ENCODE measurements around the gene RAG1. TPM values are rescaled to one million over a fixed set of nuclear protein-coding genes. Genes with fewer than 3 reads are reported as not detected.

Gene RAG1
- polyA plus RNA-seq, 1 experiment: 0.10 TPM

DNA sequence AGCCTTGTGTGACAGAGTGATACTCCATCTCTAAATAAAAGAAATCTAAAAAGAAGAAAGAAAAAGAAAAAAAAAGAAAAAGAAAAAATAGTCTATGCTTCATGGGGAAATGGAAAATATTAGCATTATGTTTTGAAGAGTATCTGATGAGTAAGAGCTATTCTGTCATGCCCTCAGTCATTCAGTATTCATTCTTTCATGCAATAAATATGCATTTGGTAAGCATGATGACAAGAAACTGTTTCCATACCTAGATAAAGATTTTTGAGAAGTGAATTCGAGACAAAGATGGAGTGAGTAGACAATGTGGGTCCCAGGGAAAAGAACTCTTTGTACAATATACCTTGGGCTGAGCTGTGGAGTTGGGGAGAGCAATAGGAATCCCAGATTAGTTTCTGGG is 20.3 kb downstream of the RAG1 start:
- ChIA-PET POLR2A (no interaction called here), CTCF (interaction anchor here (1.2 to 2.3 kb wide), 2 partner anchors 24 to 83 kb away, joined by 3 to 10 read pairs; no protein-coding TSS in a partner anchor)
- Histone ChIP-seq H3K4me3 (ENCODE audit: low read depth, low read length) (no peak overlapping the region), H3K36me3 (ENCODE audit: control insufficient read depth, insufficient read depth, low read length) (no peaks in the 10 kb centered on the region), H3K27me3 (ENCODE audit: control insufficient read depth, insufficient read depth, low read length) (no peaks in the 10 kb centered on the region)
- TF ChIP-seq, protein P1, sequence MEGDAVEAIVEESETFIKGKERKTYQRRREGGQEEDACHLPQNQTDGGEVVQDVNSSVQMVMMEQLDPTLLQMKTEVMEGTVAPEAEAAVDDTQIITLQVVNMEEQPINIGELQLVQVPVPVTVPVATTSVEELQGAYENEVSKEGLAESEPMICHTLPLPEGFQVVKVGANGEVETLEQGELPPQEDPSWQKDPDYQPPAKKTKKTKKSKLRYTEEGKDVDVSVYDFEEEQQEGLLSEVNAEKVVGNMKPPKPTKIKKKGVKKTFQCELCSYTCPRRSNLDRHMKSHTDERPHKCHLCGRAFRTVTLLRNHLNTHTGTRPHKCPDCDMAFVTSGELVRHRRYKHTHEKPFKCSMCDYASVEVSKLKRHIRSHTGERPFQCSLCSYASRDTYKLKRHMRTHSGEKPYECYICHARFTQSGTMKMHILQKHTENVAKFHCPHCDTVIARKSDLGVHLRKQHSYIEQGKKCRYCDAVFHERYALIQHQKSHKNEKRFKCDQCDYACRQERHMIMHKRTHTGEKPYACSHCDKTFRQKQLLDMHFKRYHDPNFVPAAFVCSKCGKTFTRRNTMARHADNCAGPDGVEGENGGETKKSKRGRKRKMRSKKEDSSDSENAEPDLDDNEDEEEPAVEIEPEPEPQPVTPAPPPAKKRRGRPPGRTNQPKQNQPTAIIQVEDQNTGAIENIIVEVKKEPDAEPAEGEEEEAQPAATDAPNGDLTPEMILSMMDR (IDR thresholded peaks at IDR 0.05; ENCODE audit: insufficient read depth, low read depth, low read length): no peak
- no peak for DNase-seq (ENCODE audit: low read depth)

DNA sequence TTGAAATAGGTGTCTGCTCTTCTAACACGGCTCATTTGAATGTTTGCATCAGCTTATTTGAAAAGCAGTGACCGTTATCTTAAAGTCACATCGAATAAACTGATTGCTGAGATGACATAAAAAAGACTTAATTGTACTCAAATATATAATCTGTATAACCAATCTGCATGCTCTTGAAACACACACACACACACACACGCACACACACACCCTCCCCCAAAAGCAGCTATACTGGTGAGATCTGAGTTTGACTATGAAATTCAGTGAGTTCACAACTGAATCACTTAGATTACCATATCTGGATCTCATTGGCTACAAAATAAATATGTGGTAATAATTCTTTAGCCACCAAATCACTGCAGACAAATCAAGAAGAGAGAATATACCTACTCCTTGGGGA is 22.7 kb downstream of the RAG1 start:
- TF ChIP-seq, protein P1 (IDR thresholded peaks at IDR 0.05; ENCODE audit: insufficient read depth, low read depth, low read length): no peak
- Histone ChIP-seq H3K4me3 (ENCODE audit: low read depth, low read length) (no peak overlapping the region), H3K36me3 (ENCODE audit: control insufficient read depth, insufficient read depth, low read length) (no peaks in the 10 kb centered on the region), H3K27me3 (ENCODE audit: control insufficient read depth, insufficient read depth, low read length) (no peaks in the 10 kb centered on the region)
- CTCF ChIA-PET: no interaction called here
- DNase-seq (ENCODE audit: low read depth): no peak
- POLR2A ChIA-PET: no interaction called here

DNA sequence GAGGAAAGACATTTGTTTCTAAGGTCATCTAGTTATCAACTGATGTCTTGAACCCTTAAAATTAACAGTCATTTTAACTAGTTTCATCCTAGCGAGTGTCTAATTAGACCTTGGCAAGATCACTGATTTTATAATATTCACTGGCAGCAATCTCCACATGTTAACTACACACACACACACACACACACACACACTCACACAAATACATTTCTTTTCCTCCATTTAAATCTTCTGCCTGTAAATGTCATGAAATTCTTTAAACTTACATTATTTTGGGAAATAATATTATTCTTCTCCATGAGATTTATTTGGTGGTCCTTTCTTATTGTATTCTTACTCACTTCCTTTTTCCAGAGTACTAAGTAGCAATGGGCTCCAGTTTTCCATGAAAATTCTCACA is 23.6 kb downstream of the RAG1 start:
- TF ChIP-seq, protein P1 (IDR thresholded peaks at IDR 0.05; ENCODE audit: insufficient read depth, low read depth, low read length): no peak
- H3K4me3 ChIP-seq (ENCODE audit: low read depth, low read length): no peak overlapping the region
- no peaks in the 10 kb centered on the region for H3K36me3 ChIP-seq (ENCODE audit: control insufficient read depth, insufficient read depth, low read length)
- POLR2A ChIA-PET: no interaction called here
- CTCF ChIA-PET: no interaction called here
- H3K27me3 ChIP-seq (ENCODE audit: control insufficient read depth, insufficient read depth, low read length): no peaks in the 10 kb centered on the region
- DNase-seq (ENCODE audit: low read depth): no peak

DNA sequence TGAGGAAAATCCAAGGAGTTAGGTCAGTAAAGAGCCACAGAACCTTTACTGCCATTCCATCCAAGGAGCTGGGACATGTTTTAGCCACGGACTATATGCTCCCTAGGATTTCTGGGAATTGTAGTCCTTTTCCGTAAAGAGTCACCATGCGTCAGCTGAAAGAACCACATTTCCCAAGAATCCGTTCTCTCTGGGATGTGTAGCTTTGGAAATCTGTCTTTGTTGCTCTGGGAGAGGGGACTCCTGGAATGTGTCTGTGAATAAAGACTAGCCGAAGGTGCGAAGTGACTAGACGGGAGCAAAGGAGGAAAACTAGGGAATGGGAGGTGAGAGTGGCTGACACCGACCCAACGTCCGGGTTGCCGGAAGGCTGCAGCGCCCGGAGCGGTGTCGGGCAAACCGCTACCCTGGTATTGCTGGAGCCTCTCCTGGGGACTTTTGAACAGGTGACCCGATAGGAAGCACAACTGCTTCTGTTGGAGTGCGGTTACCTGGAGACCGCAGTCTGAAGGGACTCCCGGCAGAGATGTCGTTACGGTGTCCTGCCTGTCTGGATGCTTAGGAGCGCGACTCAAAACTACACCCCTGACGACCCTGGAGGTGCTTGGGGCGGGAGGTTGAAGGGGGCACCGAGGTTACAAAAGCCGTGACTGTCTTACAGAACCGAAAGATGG is 26.6 kb downstream of the RAG1 start, which contains the start of gene IFTAP:
IFTAP (plus strand) TSS at position 187 of the 674 bp plus-strand sequence. CDS start 15,602 bp downstream, outside the sequence.
- Histone ChIP-seq H3K36me3 (ENCODE audit: control insufficient read depth, insufficient read depth, low read length) (no peaks in the 10 kb centered on the region), H3K27me3 (ENCODE audit: control insufficient read depth, insufficient read depth, low read length) (no peaks in the 10 kb centered on the region), H3K4me3 (ENCODE audit: low read depth, low read length) (peak within 1 kb of the TSS; percentile 80)
- DNase-seq (ENCODE audit: low read depth): peak; percentile 70
- CTCF ChIA-PET: interaction anchor here (0.6 to 1.0 kb wide), 2 partner anchors 27 to 30 kb away, joined by 3 to 6 read pairs; partner anchors contain the start of gene RAG1
- POLR2A ChIA-PET: no interaction called here
- TF ChIP-seq, protein P1 (IDR thresholded peaks at IDR 0.05; ENCODE audit: insufficient read depth, low read depth, low read length): no peak

DNA sequence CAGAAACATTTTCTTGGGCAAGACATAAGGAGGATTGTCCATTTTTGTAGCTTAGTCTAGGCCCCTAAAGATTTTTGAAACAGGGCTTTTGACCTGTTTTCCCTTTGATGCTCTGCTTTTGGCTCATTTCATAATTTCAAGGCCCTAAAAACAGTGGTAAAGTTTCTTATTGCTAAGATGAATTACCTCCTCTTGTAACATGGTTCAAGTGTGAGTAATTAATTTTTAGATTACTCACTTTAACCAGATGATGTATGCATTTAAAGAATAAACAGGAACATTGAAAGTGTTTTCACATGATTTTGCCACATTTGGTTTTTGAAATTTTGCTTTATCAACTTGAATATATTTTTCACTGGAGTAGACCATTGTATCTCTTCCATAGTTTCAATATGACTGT is 29.1 kb downstream of the RAG1 start:
- H3K36me3 ChIP-seq (ENCODE audit: control insufficient read depth, insufficient read depth, low read length): no peaks in the 10 kb centered on the region
- no peak for DNase-seq (ENCODE audit: low read depth)

More for the DNA sequence above, 29.1 kb downstream of the RAG1 start:
- Histone ChIP-seq H3K27me3 (ENCODE audit: control insufficient read depth, insufficient read depth, low read length) (no peaks in the 10 kb centered on the region), H3K4me3 (ENCODE audit: low read depth, low read length) (no peak overlapping the region)
- ChIA-PET CTCF (no interaction called here), POLR2A (no interaction called here)
- TF ChIP-seq, protein P1 (IDR thresholded peaks at IDR 0.05; ENCODE audit: insufficient read depth, low read depth, low read length): no peak

All from BJ (cell line).